ENCODE measurements around the gene ERC1.

DNA sequence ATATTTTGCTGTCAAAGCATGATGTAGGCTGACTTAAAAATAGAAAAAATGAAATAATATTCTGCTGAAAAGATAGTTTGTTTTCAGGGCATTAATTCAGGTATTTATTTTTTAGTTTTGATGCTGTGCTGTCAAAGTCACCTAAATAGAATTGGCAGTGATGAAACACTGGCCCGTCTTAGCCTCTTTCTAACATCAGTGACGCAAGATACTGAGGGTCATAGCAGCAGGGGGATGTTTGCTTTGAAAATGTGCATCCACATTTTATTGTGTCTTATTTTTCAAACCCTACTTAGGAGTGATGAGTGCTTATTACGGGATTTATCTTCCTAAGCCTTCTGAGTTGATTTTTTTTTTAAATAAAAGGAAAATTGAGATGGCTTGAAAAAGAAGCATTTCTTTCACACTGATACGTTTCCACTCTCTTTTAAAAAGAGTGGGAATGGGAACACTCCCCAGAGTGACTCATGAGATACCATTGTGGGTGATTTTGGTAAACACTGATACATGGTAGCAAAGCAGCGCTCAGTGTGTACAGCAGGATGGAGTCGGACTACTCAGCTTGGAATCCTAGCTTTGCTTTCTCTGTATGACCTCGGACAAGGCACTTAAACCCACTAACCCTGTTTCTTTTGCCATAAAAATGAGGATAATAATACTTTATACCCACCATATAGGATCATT lies 290.8 kb downstream of the ERC1 start:
- TF ChIP-seq, protein P1, sequence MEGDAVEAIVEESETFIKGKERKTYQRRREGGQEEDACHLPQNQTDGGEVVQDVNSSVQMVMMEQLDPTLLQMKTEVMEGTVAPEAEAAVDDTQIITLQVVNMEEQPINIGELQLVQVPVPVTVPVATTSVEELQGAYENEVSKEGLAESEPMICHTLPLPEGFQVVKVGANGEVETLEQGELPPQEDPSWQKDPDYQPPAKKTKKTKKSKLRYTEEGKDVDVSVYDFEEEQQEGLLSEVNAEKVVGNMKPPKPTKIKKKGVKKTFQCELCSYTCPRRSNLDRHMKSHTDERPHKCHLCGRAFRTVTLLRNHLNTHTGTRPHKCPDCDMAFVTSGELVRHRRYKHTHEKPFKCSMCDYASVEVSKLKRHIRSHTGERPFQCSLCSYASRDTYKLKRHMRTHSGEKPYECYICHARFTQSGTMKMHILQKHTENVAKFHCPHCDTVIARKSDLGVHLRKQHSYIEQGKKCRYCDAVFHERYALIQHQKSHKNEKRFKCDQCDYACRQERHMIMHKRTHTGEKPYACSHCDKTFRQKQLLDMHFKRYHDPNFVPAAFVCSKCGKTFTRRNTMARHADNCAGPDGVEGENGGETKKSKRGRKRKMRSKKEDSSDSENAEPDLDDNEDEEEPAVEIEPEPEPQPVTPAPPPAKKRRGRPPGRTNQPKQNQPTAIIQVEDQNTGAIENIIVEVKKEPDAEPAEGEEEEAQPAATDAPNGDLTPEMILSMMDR (IDR thresholded peaks at IDR 0.05; ENCODE audit: low read length), result no peak
- no peak for TF ChIP-seq EZH2 (IDR thresholded peaks at IDR 0.05; ENCODE audit: borderline replicate concordance, low read length)

All from OCI-LY1 (cell line).